ENCODE data around the gene TMPRSS3. TPM values are rescaled to one million over a fixed set of nuclear protein-coding genes. Genes with fewer than 3 reads are reported as not detected.

TMPRSS3 gene
- polyA plus RNA-seq, 10 donors: 0.05 to 0.13 TPM; not detected in 8

GRCh38 chr21:42332557-42333317 lies 63.1 kb downstream of the TMPRSS3 start:
- DNase-seq: no peak

DNA sequence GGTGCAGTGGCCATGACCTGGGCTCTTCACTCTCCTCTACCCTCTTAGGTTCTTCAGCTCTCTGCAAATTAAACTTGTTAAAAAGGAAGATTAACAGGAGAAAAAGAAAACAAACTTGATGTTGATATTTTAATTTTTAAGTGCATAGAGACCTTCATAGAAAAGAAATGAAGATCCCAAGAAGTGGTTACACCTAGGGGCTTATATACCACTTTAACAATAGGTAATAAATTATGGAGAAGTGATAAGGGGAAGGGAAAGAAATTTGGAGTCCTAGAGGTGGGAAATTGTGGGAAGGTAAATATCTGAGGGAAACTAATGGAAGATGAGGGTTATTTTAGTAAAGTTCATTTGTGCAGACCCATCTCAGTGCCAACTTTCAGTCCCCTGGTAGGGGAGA lies 64.2 kb downstream of the TMPRSS3 start:
- DNase-seq: no peak

DNA sequence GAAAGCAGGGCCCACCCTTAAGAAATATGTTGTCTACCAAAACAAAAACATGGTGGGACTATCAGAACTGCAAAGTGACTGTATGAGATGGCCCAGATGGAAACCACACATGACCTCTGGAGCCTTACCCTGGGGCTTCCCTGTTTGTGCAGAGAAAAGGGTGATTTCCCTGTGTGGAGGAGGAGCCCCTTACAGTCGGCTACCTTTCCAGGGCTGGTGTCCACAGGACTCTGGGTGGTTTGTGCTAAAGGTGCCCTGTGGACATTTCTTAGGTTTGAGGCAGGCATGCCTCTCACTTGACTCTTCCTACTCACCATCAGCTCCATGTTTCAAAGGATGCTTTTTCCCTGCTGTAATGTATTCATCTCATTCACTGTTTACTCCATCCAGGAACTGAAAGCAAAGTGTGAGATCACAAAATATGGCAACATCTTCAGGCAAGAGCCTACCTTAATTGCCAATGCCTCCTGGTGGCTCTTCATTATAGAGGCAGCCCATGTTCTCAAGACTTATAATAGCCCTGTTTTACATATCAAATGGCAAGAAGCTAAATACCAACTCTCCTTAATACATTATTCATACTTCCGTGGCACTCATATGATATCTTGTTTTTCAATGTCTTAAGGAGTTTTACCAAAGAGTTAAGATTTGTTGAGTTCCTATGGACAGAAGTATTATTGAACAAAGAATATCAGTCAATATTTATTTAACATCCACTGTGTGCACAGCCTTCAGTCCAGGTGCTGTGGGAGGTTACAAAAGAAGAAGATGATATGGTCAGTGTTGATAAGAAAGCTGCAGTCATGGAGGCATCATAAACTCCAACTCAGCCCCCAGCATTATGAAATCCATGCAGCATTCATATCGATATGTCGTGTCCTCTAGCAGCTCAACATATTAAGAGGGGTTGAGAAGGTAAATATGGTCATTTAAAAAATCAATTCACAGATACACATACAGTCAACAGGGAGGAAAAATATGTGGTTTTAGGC lies 65.2 kb downstream of the TMPRSS3 start:
- no peak for DNase-seq

DNA sequence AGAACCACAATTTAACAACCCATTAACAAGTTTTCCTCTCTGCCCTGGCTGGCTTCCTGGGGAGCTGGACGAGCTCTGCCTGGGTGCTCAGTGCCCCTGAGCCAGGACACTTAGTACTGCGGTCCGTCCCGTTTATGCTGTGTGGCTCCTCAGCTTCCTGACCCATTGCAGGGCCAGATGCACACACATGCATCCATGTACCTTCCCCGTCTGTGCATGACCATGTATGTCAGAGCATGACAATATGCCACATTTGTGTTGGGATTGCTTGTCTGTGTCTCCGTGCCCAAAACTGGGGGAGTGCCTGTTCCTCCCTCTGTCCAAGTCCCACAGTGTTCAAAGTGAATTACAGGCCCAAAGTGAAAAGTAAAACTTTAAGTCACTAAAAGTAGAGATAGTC lies 71.0 kb downstream of the TMPRSS3 start:
- no peak for DNase-seq

Other genes starting within 250 kb of the TMPRSS3 start
- gene ABCG1, start 176.9 kb downstream of the TMPRSS3 start, polyA plus RNA-seq (ENCODE audit: insufficient read length in 10 of 10): 10 to 100 TPM in 1 of 10 donors, 1 to 10 TPM in 9; 5.1 to 10.0 (median 7.8) TPM
- 1 to 10 TPM in 9 of 10 donors, under 1 TPM in 1; 0.54 to 6.0 (median 2.6) TPM for gene TFF3, start 80.6 kb downstream of the TMPRSS3 start, polyA plus RNA-seq (ENCODE audit: insufficient read length in 10 of 10)
- gene TFF2, start 45.1 kb downstream of the TMPRSS3 start, polyA plus RNA-seq (ENCODE audit: insufficient read length in 10 of 10): not detected
- gene TFF1, start 29.5 kb downstream of the TMPRSS3 start, polyA plus RNA-seq (ENCODE audit: insufficient read length in 10 of 10): under 1 TPM in 2 of 10 donors, not detected in 8; 0.48 to 0.53 TPM
- 1 to 10 TPM in 1 of 10 donors, under 1 TPM in 2, not detected in 7; 0.22 to 2.3 (median 0.56) TPM for gene UBASH3A, start 7.8 kb upstream of the TMPRSS3 start, polyA plus RNA-seq (ENCODE audit: insufficient read length in 10 of 10)
- gene RSPH1, start 100.2 kb upstream of the TMPRSS3 start, polyA plus RNA-seq (ENCODE audit: insufficient read length in 10 of 10): under 1 TPM in 7 of 10 donors, not detected in 3; 0.16 to 0.55 (median 0.37) TPM
- gene SLC37A1, start 117.8 kb upstream of the TMPRSS3 start, polyA plus RNA-seq (ENCODE audit: insufficient read length in 10 of 10): 1 to 10 TPM; 1.9 to 3.2 (median 2.6) TPM